ENCODE data around the gene MYH7.

The MYH7 gene

DNA sequence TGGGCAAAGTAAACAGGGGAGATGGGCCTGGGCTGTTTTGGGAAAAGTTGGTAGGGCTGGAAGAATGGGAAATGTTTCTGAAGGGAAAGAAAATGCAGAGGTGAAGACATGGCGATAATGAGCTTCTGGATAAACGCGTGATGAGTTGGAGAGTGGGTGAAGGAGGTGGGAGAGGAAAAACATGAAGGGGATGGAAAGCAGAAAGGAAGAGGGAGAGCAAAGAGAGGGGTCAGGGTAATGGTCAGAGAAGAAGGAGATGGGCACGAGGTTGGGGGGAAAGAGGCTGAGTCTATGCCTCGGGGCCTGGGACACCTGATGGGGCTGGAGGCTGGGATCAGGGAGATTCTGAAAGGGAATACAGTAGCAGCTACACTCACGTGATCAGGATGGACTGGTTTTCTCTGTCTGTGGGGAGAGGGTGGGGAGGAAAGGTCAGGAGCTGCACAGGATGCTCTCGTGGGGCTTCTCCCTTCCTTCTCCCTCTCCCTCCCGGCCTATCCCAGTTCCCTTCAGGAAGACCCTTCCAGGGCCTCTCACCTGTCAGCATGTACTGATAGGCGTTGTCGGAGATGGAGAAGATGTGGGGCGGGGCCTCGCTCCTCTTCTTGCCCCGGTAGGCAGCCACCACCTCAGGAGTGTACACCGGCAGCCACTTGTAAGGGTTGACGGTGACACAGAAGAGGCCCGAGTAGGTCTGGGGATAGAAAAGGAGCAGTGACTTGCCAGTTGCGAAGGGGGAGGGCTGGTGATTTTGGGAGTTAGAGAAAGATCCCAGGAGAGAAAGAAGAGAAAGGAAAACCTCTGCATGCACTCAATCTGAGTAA, 3.1 kb downstream of the MYH7 start:
- TF ChIP-seq, protein P1, sequence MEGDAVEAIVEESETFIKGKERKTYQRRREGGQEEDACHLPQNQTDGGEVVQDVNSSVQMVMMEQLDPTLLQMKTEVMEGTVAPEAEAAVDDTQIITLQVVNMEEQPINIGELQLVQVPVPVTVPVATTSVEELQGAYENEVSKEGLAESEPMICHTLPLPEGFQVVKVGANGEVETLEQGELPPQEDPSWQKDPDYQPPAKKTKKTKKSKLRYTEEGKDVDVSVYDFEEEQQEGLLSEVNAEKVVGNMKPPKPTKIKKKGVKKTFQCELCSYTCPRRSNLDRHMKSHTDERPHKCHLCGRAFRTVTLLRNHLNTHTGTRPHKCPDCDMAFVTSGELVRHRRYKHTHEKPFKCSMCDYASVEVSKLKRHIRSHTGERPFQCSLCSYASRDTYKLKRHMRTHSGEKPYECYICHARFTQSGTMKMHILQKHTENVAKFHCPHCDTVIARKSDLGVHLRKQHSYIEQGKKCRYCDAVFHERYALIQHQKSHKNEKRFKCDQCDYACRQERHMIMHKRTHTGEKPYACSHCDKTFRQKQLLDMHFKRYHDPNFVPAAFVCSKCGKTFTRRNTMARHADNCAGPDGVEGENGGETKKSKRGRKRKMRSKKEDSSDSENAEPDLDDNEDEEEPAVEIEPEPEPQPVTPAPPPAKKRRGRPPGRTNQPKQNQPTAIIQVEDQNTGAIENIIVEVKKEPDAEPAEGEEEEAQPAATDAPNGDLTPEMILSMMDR (IDR thresholded peaks at IDR 0.05) = no peak

DNA sequence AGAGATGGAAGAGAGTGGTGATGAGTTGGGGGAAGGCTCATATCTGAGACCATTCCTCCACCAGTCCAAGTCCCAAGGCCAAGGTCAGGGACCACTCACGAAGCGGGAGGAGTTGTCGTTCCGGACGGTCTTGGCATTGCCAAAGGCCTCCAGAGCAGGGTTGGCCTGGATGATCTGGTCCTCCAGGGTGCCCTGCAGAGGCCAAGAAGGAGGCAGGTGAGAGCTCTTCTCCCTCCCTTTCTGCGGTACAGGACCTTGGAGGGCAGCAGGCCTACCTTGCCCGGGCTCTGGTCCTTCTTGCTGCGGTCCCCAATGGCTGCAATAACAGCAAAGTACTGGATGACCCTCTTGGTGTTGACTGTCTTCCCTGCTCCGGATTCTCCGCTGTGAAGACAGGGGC, 4.0 kb downstream of the MYH7 start:
- TF ChIP-seq, protein P1 (IDR thresholded peaks at IDR 0.05) = no peak

DNA sequence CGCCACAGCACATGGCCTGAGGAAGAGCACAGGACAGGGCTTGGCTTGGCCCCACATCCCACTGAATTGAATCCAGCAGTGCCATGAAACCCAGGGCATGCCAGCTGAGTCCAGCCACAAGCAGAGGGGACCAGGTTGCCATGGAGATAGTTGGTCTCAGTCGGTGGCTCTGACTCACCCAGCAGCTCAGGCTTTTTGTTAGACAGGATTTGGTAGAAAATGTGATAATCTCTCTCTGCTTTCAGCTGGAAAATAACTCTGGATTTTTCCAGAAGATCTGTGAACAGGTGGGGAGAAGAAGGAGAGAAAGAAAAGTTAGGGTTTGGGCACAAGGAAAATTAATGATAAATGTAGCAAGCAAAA, 4.8 kb downstream of the MYH7 start:
- TF ChIP-seq, protein P1 (IDR thresholded peaks at IDR 0.05) = no peak

DNA sequence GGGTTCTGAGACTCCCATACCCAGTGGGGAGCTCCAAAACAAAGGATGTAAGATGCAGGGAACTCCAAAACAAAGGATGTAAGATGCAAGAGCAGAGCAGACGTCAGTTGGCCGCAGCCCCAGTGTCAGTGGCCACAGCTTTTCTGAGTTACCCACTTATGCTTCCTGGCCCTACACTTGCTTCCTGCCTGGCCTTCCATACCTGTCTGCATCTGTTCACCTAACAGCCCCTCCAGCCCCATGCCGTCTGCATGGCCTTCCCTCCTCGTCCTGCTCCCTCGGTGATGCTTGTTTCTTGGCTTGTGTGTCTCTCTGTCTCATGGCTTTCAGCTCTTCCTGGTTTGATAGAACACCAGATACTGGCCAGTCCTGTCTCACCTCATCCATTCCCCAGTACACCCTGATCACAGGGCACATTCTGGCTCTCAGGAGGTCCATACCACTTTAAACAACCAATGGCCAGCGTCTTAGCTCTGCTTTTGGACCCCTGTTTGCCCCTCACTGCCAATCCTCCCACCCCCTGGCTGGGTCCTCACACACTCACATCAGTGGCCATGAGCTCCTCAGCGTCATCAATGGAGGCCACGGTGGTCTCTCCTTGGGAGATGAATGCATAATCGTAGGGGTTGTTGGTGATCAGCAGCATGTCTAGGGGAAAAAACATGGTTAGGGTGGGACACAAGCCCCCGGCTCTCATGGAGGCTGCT, 5.3 kb downstream of the MYH7 start:
- TF ChIP-seq, protein P1 (IDR thresholded peaks at IDR 0.05) = no peak

DNA sequence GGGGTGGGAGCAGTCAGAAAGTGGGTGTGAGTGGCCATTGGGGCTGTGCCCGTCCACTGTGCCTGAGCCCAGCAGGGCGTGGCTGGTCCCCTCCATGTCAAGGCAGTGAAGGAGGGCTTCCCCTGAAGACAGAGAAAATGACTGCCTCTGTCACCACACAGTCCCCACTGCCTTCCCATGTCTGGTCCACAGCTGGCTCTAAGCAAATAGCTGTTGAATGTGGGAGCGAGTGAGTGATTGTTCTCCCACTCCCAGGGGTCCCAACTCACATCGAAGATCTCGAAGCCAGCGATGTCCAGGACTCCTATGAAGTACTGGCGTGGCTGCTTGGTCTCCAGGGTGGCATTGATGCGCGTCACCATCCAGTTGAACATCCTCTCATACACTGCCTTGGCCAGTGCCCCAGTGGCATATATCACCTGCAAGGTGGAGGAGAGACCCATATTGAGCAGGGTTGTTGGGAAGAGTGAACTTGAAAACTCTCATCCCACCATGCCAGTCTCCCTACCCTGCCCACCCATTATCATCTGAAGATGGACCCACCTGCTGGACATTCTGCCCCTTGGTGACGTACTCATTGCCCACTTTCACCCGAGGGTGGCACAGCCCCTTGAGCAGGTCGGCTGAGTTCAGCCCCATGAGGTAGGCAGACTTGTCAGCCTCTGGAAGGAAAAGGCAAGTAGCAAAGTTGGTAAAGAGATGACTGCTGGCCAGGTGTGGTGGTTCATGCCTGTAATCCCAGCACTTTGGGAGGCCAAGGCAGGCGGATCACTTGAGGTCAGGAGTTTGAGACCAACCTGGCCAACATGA, 6.6 kb downstream of the MYH7 start:
- TF ChIP-seq, protein P1 (IDR thresholded peaks at IDR 0.05) = no peak

DNA sequence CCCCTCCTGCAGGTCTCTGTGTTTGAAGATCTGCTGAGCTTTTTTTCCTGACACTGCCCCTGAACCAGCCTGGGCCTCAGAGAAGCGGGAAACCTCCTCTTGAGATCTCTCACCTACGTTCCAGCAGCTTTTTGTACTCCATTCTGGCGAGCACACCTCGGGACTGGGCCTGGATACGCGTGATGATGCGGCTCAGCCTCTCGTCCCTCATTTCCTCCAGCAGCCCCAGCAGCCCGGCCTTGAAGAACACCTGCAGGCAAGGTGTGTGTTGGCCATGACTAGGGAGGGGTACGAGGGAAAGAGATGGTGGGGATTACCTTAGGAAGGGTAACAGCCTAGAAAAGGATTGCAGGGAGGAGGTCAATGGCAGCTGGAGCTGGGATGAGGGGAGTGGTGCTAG, 10.3 kb downstream of the MYH7 start:
- TF ChIP-seq, protein P1 (IDR thresholded peaks at IDR 0.05) = no peak

DNA sequence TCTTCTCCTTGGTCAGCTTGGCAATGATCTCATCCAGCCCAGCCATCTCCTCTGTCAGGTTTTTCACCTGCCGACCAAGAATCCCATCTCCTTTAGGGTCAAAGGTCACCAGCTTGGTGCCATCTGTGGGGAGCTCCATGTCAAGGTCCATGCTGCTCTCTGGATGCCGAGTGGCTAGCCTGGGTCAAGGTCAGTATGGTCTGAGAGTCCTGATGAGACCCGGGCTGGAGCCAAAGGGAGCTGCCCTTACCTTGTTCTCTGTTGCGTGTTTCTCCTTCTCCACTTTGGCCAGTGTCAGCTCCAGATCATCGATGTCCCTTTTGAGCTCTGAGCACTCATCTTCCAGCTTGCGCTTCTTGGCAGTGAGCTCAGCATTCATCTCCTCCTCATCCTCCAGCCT, 11.8 kb downstream of the MYH7 start:
- TF ChIP-seq, protein P1 (IDR thresholded peaks at IDR 0.05) = no peak

Measured in LNCAP (cell line).